SK-N-SH (cell line): ENCODE data around the gene SLC22A14.

Experiments
- CTCF ChIP-seq: fragments of 200-600 bp; sonication (generic); IDR thresholded peaks from 2 replicates; pipeline ENCODE4 v1.6.1; 2017; ENCODE audit warnings: antibody characterized with exemption, mild to moderate bottlenecking, moderate library complexity
- EZH2phosphoT487 ChIP-seq: fragments of 200-600 bp; sonication (generic); IDR thresholded peaks from 2 replicates; pipeline ENCODE4 v1.6.1; 2017; ENCODE audit warnings: low read depth, mixed run types, mild to moderate bottlenecking, antibody characterized with exemption, moderate library complexity, borderline replicate concordance
- YY1 ChIP-seq: IDR thresholded peaks from 2 replicates; pipeline ENCODE4 v1.4.0; 2012; ENCODE audit warnings: low read depth, mild to moderate bottlenecking

DNA sequence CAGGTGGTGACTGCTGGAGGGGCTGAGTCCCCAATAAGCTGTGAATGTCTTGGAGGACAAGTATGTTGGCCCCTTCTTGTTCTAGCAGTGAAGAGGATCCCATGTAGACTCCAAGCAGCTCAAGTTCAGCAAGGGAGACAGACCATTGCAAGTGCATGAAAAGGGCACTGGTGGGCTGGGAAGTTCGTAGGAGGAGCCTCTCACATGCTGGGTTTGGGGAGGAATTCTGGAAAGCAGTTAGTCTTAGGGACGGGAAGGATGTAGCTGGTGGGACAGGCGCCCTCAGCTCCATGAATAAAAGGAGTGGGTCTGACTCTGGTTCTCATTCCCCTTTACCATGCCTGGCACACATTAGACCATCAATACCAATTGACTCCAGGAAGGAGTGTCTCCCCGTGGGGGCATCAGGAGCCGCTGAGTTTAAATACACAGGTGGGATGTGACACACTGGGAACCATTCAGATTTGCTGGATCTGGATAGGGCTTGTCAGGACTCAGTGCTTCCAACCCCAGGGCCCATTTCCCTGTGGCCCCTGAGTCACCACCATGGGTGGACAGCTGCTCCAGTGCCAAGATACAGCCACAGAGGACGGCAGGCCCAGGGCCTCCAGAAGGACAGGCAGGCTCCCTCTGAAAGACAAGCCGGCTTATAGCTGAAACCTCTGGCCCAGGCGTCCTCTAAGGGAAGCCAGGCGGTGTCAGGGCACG, 63.9 kb downstream of the SLC22A14 start:
- TF ChIP-seq EZH2phosphoT487, result no peak
- TF ChIP-seq YY1, result no peak
- no peak for TF ChIP-seq CTCF
